IPS-15b (cell line): ENCODE data around the gene ZXDC.

Experiments used
- H3K27me3 ChIP-seq: one replicate; pipeline ENCODE4 v1.6.1; 2013; ENCODE audit warnings: low read length; ENCODE audit not compliant: control insufficient read depth, insufficient read depth
- H3K36me3 ChIP-seq: one replicate; pipeline ENCODE4 v1.6.1; 2013; ENCODE audit warnings: low read length; ENCODE audit not compliant: control insufficient read depth, insufficient read depth
- H3K4me1 ChIP-seq: one replicate; pipeline ENCODE4 v1.6.1; 2013; ENCODE audit warnings: mild to moderate bottlenecking, low read length; ENCODE audit not compliant: control insufficient read depth, insufficient read depth
- H3K4me3 ChIP-seq: one replicate; pipeline ENCODE4 v1.5.1; 2013; ENCODE audit warnings: low read depth, low read length
- H3K9ac ChIP-seq: one replicate; pipeline ENCODE4 v1.6.1; 2013; ENCODE audit warnings: low read depth, mild to moderate bottlenecking, low read length
- H3K9me3 ChIP-seq: one replicate; pipeline ENCODE4 v1.6.1; 2013; ENCODE audit warnings: mild to moderate bottlenecking, low read length; ENCODE audit not compliant: control insufficient read depth, insufficient read depth

Gene ZXDC

GRCh38 chr3:126442856-126443242, 32.8 kb downstream of the ZXDC start:
- Histone ChIP-seq H3K36me3 (no peaks in the 10 kb centered on the region), H3K4me1 (no peaks in the 10 kb centered on the region), H3K4me3 (no peak overlapping the region), H3K9me3 (no peaks in the 10 kb centered on the region), H3K9ac (no peak overlapping the region), H3K27me3 (no peaks in the 10 kb centered on the region)

DNA sequence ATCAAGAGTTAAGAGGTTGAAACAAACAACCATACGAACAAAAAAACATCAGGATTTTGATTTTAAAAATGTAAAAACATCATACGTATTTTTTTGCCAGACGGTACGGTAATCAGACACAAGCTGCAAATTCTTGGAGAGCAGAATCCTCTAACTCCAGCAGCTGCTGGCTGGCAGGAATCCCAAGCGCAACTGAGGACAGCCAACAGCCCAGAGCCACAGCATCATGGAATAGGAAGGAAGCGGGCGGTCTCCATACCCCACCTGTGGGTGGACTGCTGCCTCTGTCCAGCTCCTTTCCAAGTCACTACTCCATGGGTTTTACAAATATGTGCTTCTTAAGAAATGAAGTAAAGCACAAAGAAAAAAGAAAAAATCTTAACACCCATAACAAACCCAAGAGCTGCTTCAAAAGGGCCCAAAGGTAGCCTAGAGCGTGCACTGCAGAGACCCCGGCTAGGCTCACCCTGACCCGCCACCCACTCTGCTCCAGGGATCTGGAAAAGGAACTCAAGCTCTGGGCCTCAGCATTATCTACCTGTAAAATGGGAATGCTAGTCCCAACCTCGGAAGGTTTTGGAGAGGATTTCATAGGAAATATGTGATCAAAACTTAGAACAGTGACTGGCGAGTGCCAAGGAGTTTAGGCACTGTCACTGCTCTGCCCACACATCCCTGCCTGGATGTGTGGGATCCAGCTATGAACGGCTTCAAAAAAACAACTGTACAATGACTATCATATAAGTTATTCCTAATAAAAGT, 33.4 kb downstream of the ZXDC start:
- no peaks in the 10 kb centered on the region for H3K36me3 ChIP-seq
- no peaks in the 10 kb centered on the region for H3K9me3 ChIP-seq
- H3K4me1 ChIP-seq, result no peaks in the 10 kb centered on the region
- no peaks in the 10 kb centered on the region for H3K27me3 ChIP-seq
- H3K9ac ChIP-seq, result no peak overlapping the region
- H3K4me3 ChIP-seq, result no peak overlapping the region

GRCh38 chr3:126441256-126441880, 34.3 kb downstream of the ZXDC start:
- Histone ChIP-seq H3K36me3 (peaks cover 8% of the 10 kb centered on the region), H3K4me3 (no peak overlapping the region), H3K27me3 (no peaks in the 10 kb centered on the region)

GRCh38 chr3:126440709-126440995, 35.0 kb downstream of the ZXDC start:
- peaks cover 13% of the 10 kb centered on the region for H3K36me3 ChIP-seq
- no peak overlapping the region for H3K4me3 ChIP-seq
- H3K4me1 ChIP-seq, result no peaks in the 10 kb centered on the region

More at GRCh38 chr3:126441256-126441880, 34.3 kb downstream of the ZXDC start:
- no peak overlapping the region for H3K9ac ChIP-seq
- no peaks in the 10 kb centered on the region for H3K4me1 ChIP-seq
- H3K9me3 ChIP-seq, result no peaks in the 10 kb centered on the region

DNA sequence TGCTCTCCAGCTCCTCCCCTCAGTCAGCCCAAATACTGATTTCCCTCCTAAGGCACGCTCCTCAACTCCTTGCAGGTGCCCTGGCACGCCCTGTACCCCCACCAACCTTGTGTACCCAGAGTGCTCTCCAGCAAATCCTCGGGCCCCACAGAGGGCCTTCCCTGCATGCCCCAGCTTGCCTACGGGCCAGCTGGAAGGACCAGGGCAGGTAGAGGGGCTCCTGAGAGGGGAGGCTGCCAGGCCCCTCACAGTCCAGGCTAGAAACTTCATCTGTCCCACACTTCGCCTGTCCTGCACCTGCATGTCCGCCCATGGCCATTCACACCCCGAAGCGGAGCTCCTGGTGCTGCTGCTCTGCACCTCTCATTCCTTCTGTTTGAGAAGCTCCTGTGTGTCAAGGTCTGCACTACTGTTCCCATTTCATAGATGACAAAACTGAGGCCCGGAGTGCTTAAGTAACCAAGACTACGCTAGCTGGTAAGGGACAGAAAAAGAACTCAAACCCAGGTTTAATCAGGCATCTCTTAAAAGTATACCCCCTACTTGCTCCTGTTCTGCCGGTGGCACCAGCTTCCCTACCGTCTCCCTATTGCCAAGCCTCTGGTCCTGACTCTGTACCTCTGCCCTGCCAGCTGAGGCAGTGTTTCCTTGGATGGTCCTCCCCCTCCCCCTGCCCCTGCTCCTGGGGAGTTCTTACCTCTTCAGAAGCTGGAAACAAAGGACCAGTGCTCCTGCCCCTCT, 35.6 kb downstream of the ZXDC start:
- no peaks in the 10 kb centered on the region for H3K27me3 ChIP-seq
- H3K9me3 ChIP-seq, result no peaks in the 10 kb centered on the region
- H3K4me3 ChIP-seq, result no peak overlapping the region
- H3K9ac ChIP-seq, result no peak overlapping the region
- H3K4me1 ChIP-seq, result no peaks in the 10 kb centered on the region
- H3K36me3 ChIP-seq, result peaks cover 13% of the 10 kb centered on the region

More at GRCh38 chr3:126440709-126440995, 35.0 kb downstream of the ZXDC start:
- H3K9me3 ChIP-seq, result no peaks in the 10 kb centered on the region
- no peak overlapping the region for H3K9ac ChIP-seq
- no peaks in the 10 kb centered on the region for H3K27me3 ChIP-seq

- Histone ChIP-seq H3K9me3 (no peaks in the 10 kb centered on the region), H3K4me1 (no peaks in the 10 kb centered on the region), H3K36me3 (peaks cover 13% of the 10 kb centered on the region), H3K4me3 (no peak overlapping the region), H3K9ac (no peak overlapping the region), H3K27me3 (no peaks in the 10 kb centered on the region)
Measured at GRCh38 chr3:126439346-126439967, 36.2 kb downstream of the ZXDC start.

DNA sequence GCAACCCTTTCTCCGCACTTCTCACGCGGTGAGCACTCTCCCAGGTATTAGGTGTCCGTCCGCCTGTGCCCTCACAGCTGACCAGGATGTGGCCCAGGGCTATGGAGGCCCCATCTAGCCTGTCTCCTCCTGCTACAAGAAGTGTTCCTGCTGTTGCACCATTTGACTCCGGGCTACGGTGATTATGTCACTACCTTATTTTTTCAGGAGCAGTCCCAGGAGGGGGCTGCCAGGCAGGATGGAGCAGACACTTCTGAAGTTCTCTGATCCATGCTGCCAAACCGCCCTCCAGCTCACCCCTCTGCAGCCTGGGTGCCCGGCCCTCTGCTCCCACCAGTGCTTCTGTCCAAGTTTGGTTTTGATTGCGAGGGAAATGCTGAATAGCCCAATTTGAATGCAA, 36.9 kb downstream of the ZXDC start:
- Histone ChIP-seq H3K4me1 (no peaks in the 10 kb centered on the region), H3K27me3 (no peaks in the 10 kb centered on the region), H3K36me3 (peaks cover 13% of the 10 kb centered on the region), H3K9me3 (no peaks in the 10 kb centered on the region), H3K9ac (no peak overlapping the region), H3K4me3 (no peak overlapping the region)

- Histone ChIP-seq H3K4me1 (no peaks in the 10 kb centered on the region), H3K4me3 (no peak overlapping the region), H3K27me3 (no peaks in the 10 kb centered on the region), H3K9me3 (no peaks in the 10 kb centered on the region), H3K36me3 (peaks cover 13% of the 10 kb centered on the region), H3K9ac (no peak overlapping the region)
Measured at GRCh38 chr3:126438186-126438585, 37.5 kb downstream of the ZXDC start.

GRCh38 chr3:126436826-126437717, 38.6 kb downstream of the ZXDC start:
- Histone ChIP-seq H3K9ac (no peak overlapping the region), H3K27me3 (no peaks in the 10 kb centered on the region), H3K36me3 (peaks cover 13% of the 10 kb centered on the region)

DNA sequence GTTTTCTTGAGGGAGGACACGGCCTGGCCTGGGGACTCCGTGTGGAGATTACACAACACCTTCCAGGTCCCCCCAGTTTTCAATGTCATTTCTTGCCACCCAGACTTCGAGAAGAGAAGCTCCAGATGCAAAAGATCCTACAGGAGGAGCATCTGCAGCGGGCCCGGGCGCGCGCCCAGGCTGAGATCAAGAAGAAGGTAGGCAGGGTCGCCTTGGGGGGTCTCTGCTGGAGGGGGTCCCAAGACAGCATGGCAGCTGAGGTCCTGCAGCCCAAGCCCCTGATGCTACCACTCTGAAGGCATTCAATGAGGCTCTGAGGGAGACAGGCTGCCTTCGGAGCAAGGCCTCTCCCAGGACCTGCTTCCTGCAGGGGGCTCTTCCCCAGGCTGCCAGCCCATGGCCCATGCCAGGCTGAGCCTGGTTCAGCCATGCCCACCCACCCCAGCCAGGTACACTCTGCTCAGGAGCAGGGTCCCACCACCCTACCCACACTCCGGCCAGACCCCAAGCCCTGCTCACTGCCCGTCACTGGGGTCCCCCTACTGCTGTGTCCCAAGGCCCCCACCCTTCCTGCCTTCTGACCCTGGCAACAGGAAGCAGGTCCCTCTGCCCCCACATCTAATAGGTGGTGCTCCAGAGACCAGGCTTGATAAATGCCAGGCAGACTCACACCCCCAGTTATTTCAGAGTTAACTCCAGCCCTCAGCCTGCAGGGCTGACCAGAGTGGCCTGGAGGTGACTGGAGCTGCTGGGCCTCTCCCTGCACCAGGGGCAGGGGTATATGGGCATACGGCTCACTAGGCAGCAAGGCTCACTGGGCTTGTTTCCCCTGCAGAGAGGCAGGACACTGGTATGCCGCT, 40.0 kb downstream of the ZXDC start:
- no peaks in the 10 kb centered on the region for H3K4me1 ChIP-seq
- no peak overlapping the region for H3K9ac ChIP-seq
- H3K36me3 ChIP-seq, result peaks cover 13% of the 10 kb centered on the region
- no peaks in the 10 kb centered on the region for H3K27me3 ChIP-seq
- H3K4me3 ChIP-seq, result no peak overlapping the region
- no peaks in the 10 kb centered on the region for H3K9me3 ChIP-seq

More at GRCh38 chr3:126436826-126437717, 38.6 kb downstream of the ZXDC start:
- Histone ChIP-seq H3K4me1 (no peaks in the 10 kb centered on the region), H3K4me3 (no peak overlapping the region), H3K9me3 (no peaks in the 10 kb centered on the region)
